Subcutaneous adipose tissue (tissue), 4 donors: ENCODE data around the gene PPP1CC. TPM values are rescaled to one million over a fixed set of nuclear protein-coding genes. Genes with fewer than 3 reads are reported as not detected.

ENCODE experiments used
- total RNA-seq, 4 donors: library from RNA; depleted of rRNA; stranded (reverse); fragments of >200 nt; gene quantifications; one replicate each; pipeline ENCODE4 v1.1.0, GENCODE V29; 2016
- TF ChIP-seq, protein P1 (sequence below): fragments of 450-650 bp; IDR thresholded peaks from one replicate; pipeline ENCODE4 v1.5.1; 2016; ENCODE audit warnings: low read depth, mild to moderate bottlenecking, control low read depth, antibody characterized with exemption, moderate library complexity

PPP1CC gene
- total RNA-seq, 4 donors from 2014 or later: 103 to 173 (median 118) TPM

DNA sequence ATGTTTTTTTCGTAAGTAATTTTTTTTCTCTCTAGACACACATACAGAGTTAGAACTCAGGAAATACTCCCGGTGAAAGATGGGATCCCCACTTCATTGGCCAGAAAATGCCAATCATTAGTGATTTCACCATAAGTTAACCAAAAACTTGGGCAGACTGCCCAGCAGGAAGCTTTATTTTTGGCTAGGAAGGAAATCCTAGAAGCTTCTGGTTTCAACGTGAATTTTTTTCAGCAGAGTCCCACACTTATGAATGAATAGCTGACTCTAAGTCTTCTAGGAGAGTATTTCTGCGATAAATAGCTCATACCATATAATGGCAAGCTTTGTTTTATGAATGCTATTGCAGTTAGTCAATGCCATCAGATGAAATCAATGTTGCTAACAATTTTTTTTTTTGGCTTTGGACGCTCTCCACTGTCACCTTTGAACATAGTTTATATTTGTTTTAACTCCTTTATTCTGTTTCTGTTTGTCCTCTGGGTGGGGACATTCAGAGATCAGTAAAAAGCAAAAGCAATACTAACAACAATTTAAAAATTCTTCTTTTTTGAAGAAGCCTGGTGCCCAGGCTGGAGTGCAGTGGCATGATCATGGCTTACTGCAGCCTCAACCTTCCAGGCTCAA, 9.5 kb downstream of the PPP1CC start:
- TF ChIP-seq, protein P1, sequence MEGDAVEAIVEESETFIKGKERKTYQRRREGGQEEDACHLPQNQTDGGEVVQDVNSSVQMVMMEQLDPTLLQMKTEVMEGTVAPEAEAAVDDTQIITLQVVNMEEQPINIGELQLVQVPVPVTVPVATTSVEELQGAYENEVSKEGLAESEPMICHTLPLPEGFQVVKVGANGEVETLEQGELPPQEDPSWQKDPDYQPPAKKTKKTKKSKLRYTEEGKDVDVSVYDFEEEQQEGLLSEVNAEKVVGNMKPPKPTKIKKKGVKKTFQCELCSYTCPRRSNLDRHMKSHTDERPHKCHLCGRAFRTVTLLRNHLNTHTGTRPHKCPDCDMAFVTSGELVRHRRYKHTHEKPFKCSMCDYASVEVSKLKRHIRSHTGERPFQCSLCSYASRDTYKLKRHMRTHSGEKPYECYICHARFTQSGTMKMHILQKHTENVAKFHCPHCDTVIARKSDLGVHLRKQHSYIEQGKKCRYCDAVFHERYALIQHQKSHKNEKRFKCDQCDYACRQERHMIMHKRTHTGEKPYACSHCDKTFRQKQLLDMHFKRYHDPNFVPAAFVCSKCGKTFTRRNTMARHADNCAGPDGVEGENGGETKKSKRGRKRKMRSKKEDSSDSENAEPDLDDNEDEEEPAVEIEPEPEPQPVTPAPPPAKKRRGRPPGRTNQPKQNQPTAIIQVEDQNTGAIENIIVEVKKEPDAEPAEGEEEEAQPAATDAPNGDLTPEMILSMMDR: no peak

GRCh38 chr12:110732572-110732971, 10.1 kb downstream of the PPP1CC start:
- TF ChIP-seq, protein P1: no peak

DNA sequence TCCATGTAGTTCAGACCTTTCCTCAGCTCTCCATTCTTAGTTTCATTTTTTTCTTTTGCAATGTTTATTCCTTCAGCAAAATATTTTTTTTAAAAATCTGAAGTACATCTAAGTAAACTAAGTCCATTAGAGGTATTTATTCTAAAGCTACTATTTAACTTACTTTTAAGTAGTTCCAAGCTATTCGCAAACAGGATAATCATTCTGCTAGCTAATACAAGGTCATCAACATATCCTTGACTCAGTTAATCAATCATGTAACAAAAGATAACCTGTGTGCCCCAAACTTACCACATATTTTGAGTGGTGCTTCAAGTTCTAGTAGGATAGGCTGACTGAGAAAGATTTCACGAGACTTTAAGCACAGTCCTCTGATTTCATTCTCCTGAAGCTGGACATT, 11.2 kb downstream of the PPP1CC start:
- TF ChIP-seq, protein P1: no peak

DNA sequence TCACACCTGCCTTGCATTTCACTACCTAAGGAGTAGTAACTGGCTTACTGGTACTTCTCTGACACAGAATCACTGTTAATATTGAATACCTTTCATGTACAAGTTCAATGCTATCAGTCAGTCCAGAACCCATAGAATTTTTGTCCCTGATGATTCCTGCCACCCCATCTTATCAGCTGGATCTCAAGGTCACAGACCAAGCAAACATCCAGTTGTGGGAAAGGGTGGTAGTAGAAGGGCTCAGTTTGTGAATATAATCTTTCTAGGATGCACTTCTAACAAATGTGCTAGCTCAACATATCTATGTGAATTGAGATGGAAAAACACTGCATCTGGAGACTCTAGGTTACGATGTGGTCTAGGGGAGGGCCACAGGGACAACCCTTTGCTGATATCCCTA, 14.1 kb downstream of the PPP1CC start:
- TF ChIP-seq, protein P1: no peak

- TF ChIP-seq, protein P1: no peak
Observed at GRCh38 chr12:110726708-110727369, 15.9 kb downstream of the PPP1CC start.

DNA sequence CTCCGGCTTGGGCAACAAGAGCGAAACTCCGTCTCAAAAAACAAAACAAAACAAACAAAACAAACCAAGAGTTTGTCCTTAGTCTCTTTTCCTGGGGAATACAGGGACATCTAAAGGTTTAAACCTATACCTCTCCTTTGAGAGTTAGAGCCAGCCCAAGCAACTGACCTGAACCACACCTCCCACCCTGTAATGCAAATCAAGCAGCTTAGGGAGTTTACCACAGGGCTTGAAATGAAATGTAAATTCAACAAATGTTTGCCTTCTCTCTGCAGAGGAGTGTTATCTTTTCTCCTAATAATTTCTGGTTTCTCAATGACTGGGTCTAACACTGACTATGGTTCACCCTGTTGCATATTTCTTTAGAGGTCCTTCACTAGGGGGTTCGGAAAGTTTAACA, 16.7 kb downstream of the PPP1CC start:
- TF ChIP-seq, protein P1: no peak

DNA sequence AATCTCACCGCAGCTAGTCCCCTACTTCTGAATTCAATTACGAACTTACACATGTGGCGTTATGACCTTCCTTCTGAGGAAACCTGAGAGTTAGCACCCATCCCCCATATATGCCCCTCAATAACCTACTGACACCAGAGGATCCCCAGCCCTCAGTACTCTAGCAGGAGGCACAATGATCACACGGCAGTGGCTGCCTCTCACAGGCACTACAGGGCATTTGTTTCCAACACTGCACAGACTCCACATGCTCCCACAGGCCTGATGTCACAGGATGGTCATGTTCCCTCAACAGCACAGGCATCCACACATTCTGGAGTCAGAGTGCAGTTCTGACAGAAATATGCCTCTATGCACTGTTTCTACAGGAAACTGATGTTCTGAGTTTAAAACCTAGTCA, 17.4 kb downstream of the PPP1CC start:
- TF ChIP-seq, protein P1: no peak
